ENCODE measurements around the gene FAM193A.
"Not testable (repeated sequence)": the region's sequence is repeated elsewhere in the genome, so short reads cannot be mapped to it uniquely, and the experiment has no call there.

Gene FAM193A

DNA sequence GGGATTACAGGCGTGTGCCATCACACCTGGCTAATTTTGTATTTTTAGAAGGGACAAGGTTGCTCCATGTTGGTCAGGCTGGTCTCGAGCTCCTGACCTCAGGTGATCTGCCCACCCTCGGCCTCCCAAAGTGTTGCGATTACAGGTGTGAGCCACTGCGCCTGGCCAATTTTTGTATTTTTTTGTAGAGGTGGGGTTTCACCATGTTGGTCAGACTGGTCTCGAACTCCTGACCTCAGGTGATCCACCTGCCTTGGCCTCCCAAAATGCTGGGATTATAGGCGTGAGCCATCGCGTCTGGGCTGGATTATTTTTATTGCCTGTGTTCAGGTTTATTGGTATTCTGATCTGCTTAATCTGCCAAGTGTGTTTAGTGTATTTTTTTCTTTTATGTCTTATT is 82.3 kb downstream of the FAM193A start:
- not testable (repeated sequence) for DNase-seq

DNA sequence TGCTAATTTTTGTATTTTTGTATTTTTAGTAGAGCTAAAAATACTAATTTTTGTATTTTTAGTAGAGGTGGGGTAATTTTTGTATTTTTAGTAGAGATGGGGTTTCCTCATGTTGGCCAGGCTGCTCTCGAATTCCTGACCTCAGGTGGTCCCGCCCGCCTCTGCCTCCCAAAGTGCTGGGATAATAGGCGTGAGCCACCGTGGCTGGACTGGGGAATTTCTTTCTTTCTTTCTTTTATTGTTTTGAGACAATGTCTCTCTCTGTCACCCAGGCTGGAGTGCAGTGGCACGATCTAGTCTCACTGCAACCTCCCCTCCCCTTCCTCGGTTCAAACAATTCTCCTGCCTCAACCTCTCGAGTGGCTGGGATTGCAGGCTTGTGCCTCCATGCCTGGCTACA is 83.0 kb downstream of the FAM193A start:
- no peak for DNase-seq

DNA sequence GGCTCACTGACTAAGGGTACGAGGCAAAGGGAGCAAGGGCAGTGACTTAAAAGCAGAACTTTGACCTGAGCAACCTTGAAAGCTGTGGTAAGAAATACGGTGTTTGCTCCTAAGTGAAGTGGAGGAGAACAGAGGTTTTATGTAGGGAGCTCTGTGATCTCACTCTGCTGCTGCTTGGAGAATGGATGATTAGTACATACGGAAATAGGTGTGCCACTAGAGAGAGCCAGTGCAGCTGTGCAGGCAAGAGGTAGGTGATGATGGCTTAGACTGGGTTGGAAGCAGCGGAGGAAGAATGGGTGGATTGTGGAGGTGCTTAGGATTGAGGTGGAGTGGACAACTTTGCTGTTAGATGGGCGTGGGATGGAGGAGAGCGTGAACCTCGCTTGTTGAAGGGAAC is 85.0 kb downstream of the FAM193A start:
- no peak for DNase-seq

DNA sequence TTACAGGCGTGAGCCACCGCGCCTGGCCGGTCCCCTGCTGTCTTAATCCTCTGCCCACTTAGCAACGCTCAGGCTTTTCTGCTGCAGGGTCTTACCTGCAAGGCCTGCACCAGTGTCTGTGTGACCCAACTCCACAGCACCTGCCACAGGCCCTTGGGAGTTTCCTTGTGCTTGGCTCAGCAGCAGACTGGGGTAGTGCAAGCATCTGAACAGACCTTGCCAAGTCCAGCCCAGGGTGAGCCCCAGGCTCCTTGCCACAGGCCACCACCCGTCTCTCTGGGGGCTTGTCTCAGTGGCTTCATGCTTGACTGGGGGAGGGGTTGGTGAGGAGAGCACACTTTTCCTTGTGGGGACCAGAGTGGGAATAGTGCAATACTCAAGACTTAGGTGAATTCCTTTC is 87.0 kb downstream of the FAM193A start:
- no peak for DNase-seq

DNA sequence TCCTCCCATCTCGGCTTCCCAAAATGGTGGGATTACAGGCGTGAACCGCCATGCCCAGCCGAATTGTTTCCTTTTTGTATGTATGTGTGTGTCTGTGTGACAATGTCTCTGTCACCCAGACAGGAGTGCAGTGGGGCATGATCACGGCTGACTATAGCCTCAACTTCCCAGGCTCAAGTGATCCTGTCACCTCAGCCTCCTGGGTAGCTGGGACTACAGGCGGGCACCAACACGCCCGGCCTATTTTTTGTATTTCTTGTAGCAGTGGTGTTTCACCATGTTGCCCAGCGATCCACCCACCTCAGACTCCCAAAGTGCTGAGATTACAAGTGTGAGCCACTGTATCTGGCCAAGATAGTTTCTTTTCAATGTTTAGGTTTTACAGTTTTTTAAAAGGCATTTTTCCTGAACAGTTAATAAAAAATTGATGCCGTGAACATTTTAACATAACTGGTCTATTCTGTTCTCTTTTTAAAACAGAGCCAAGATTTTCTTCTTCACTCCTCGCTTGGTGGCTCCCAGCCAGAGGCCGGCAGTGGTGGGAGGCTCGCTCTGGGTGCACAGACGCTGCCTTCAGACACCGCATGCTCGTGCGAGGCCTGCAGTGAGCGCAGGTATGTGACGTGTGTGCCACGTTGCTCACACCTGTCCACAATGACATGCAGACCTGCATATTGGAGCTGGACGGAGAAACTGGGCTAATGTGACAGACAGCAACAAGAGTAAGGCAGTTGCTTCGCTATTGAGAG is 88.5 kb downstream of the FAM193A start:
- DNase-seq, result no peak

DNA sequence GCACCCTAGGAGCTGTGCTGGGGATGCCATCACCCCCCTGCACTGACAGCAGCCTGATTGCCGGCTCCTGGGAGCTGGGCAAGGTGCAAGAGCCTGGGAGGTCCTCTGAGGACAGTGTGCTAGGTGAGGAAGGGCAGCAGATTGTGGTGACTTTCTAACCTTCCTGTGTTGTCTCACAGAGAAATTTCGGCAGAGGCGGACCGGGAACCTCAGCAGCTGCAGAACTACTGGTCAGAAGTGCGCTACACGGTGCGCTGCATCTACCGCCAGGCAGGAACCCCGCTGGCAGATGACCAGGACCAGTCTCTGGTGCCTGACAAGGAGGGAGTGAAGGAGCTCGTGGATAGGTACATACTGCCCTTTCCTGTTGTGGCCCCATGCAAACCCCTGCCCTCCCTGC is 89.8 kb downstream of the FAM193A start:
- DNase-seq, result no peak

DNA sequence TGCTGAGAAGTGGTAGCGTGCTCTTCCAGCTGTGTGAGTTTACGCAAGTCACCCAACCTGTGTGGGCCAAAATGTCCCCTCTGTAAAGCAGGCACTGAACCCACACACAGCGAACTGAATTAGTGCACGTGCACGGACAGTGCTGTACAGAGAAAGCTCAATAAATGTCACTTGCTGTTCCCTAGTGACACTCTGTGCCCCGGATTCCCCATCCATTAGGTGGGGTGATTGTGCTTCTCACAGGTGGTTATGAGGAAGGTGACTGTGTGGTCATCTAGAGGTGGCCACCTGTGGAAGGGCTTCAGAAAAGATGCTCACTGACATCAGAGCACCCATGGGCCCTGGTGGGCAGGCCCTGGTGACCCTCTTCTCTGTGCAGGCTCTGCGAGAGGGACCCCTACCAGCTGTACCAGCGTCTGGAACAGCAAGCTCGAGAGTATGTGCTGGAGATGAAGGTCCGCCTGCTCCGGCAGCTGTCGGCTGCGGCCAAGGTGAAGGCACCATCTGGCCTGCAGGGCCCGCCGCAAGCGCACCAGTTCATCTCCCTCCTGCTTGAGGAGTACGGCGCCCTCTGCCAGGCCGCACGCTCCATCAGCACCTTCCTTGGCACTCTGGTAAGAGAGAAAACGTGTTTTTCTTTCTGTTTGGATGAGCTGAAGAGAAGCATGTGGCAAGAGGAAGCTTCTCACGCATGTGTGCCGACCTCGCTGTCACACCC is 94.3 kb downstream of the FAM193A start:
- no peak for DNase-seq

DNA sequence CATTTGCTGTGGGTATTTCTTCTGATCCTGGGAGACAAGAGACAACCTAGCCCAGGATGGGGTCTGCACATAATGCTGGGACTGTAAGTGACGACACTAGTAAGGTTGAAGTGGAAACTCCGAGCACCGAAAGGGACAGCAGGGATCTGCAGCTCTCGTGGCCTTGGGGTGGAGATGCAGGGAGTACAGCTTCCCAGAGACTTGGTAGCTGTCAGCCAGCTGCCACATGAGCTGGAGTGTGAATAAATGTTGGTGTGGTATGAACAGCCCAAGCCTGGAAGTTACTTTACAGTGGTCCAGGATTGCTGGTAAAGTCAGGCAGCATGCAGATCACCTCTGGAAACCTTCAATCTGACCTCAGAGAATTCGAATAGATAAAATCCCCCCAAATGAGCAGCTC is 97.6 kb downstream of the FAM193A start:
- DNase-seq, result no peak

DNA sequence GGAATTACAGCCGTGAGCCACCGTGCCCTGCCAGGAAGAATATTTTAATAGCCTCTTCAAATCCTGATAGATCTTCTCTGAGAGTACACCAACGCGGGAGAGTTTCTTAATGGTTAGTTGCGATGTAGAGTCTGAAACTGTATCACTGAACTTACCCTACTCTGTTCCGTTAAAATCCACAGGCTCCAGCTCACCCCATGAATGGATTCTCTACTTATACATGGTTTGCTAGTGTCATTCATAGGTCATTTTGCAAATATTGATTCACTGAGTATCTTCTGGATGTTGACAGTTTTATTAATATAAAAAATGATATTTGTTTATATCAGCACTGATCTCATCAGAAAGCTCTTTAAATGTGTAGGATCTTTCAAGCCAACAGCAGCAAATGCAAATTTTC is 99.9 kb downstream of the FAM193A start:
- DNase-seq, result no peak

DNA sequence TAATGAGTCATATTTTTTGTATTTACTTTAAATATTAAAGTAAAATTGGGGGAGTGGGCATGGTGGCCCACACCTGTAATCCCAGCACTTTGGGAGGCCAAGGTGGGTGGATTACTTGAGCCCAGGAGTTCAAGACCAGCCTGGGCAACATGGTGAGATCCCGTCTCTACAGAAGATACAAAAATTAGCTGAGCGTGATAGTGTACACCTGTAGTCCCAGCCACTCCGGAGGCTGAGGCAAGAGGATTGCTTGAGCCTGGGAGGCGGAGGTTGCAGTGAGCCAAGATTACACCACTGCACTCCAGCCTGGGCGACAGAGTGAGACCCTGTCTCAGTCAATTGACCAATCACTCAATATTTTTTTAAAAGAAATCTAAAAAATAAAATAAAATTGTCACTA is 100.5 kb downstream of the FAM193A start:
- not testable (repeated sequence) for DNase-seq

DNA sequence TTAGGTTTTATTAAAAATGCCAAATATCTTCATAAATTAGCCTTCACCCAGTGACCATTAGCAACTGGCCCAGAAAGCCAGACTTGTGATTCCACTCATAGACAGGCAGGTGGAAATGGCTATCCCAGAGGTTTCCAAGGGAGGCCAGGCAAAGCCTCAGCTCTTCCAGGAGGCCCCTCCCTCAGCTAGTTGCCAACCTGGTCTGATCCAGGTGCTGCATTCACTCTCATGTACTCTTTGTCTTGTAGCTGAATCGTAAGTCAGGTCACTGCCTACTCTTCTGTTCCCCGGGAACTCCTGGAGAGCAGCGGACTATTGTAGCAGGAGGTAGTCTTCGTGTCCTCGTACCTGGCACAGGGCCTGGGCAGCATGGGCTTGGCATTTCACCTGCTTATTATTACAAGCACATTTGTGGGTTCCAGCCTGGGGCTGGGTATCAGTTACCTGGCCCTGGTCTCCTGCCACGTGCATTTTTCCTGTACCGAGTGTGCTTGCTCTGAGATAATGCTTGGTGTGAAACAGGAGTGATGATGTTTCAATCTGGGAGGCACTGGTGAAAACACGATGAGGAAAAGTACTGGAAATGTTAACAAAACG is 101.6 kb downstream of the FAM193A start:
- DNase-seq, result no peak

DNA sequence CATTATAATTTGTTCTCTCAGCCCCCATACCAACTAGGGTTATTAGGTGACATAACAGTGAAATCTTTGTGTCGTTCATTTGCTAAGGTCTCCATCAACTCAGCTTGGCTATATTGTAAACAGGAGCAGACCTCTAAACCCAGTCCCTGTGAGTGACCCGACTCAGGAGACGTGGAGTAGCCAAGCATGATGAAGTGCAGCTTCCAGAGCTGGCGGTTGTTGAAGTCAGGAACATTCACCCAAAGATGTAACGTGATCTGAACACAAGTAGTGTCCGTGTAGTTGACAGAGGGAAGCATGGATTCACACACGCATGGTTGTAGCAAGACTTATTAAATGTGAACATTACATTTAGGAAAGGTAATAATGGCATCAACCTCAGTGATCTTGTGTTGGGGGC is 102.3 kb downstream of the FAM193A start:
- DNase-seq, result no peak

DNA sequence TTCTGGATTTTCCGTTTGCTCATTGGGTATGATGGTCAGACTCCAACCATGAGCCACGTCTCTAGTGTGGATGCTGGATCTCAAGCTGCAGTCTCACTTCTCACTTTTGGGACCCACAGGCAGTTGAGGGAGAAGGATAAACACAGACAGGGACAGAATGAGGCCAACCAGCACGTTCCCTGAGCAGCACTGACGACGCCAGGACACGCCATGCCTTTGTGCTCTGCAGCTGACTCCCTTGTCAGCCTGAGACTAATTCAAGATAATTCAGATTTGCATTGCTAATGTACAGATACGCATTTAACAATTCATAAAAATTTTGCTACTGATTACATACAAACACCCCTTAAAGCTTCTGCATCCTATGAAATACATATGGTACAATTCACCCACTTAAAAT is 106.5 kb downstream of the FAM193A start:
- no peak for DNase-seq

DNA sequence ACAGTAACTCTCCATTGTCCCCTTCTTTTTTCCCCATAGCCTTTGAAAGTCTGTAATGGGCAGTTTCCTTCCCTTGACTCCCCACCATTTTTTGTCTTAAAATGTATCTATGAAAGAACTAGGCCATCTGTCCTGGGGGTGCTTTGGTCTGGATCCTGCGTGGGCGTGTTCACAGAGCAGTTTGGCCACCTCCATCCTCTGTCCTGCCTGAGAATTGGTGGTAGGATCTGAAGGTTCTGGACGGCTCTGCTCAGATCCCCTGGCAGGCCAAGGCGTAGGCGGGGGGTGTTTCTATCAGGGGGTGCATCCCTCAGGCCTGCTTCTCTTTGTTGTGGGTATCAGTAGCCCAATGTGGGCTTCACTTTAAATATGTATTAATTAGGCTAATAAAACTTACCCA is 107.1 kb downstream of the FAM193A start:
- no peak for DNase-seq

DNA sequence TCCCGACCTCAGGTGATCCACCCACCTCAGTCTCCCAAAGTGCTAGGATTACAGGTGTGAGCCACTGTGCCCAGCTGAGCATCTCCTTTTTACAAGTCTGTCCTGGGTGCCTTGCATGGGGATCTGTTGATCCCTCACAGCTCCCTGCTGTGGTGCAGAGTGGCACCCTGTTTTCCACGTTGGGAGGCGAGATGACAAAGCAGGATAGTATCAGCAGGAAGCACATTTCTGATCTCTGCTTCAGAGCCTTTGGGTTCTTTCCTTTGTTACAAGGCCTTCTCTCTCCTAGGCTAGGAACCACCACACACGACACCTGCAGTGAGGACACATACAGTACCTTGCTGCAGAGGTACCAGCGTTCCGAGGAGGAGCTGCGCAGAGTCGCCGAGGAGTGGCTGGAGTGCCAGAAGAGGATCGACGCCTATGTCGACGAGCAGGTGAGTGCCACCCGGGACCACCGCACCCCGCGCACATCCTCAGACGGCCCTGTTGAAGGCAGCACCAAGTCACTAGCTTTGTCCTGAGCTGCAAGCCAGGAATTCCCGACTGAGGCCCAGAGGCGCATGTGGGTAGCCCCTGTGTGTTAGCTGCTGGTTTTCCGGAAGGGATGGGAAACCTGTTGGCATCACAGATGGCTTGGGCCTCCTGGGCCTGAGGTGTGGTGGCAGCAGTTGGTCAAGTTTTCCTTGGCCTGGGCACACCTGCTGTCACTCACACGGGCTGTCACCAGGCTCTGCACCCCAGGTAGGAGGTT is 110.1 kb downstream of the FAM193A start:
- DNase-seq, result no peak

DNA sequence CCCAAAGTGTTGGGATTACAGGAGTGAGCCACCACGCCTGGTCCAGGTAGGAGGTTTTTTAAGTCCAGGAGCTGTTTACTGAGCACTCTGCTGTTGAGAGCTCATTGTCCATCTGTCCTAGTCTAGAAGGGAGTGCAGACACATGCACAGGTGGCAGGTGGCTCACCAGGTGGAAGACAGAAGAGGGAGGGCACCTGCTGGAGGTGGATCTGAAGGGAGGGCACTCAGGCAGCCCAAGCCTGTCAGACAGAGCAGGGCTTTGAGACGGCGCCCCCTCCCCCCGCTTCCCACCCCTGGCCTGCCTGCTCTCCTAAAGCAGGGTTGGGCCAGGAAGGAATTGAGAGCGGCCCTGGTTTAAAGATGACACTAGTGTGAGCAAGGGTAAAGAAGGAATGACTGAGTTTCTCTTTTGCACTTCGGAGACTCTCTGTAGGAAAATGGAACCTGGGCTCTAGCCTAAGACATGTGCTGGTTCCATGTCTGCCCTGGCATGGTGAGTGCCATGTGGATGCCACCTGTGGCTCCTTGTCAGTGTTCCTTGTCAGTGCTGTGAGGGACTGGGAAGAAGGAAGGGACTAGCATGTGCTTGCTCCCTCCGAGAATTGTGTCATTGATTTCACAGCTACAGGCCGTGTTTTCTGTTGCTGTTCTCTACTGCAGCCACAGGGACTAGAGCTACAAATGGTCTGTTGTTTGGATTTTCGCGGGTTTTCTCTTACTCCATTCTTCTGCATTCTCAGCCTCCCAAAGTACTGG is 111.1 kb downstream of the FAM193A start:
- DNase-seq, result no peak

DNA sequence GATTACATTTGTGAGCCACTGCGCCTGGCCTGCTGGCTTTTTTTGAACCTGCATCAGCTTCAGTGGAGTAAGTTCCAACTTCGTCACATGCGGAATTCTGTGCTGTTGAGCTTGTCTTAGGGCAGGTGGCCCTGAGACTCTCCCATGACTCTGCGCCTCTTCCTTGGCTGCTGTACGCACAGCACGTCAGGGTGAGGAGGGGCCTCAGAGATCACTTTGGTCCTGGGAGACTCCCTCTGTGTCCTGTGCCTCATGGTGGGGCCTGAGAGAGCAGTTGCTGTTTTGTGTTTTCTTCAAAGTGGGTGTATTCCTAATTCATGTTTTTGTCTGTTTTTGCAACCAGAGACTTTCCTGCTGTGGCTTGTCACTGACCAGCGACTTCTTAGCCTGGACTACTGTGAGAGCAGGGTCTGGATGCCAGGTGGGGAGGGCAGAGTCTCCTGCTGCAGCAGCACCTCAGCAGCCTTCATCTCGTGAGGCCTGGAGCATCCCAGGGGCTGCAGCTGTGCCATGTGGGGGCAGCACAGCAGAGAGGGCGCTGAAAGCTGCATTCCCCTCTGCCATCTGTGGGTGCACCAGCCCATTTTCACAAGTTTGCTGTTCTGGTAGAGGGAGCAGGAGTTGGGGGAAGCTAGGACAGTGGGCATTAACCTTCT is 111.8 kb downstream of the FAM193A start:
- DNase-seq, result no peak

DNA sequence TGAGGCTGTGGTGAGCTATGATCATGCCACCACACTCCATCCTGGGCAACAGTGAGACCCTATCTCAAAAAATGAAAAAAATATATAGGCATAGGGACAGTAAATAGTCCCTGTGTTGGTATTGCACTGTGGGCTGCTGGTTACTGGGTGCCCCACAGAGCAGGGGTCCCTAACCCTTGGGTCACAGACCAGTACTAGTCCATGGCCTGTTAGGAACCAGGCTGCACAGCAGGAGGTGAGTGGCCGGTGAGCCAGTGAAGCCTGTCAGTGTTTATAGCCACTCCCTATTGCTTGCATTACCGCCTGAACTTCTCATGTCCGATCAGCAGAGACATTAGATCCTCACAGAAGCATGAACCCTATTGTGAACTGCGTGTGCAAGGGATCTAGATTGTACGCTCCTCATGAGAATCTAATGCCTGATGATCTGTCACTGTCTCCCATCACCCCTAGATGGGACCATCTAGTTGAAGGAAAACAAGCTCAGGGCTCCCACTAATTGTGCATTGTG is 113.2 kb downstream of the FAM193A start:
- no peak for DNase-seq

DNA sequence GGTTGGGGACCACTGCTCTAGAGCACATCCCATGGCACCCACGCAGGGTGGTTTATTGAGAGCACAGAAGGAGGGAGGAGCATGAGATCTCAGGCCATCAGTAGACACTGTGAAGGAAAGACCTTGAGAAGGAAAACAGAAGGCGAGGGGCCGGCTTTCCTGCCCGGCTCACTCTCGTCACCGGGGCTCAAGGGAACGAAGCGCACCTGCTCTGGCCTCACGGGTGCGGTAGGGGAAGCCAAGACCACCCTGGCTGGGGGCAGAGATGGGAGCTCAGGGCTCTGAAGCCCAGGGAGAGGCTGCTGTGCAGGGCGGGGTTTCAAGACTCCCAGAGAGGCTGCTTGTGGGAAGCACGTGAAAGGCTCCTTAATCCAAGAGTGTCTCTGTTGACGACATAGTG is 113.8 kb downstream of the FAM193A start:
- no peak for DNase-seq

DNA sequence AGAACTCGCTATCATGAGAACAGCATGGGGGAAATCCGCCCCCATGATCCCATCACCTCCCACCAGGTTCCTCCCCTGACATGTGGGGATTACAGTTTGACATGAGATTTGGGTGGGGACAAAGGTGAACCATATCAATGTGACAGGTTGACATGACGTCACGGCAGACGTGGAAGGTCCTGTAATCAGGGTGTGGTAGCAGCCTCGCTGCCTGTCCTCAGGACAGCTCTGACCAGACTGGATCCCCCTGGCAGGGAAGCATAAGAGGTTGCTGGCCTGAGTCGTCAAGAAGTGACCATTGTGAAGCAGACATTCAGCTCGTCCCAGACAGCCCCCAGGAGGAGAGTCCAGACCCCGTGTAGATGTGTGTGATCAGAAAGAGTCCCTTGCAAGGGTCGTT is 115.1 kb downstream of the FAM193A start:
- no peak for DNase-seq

DNA sequence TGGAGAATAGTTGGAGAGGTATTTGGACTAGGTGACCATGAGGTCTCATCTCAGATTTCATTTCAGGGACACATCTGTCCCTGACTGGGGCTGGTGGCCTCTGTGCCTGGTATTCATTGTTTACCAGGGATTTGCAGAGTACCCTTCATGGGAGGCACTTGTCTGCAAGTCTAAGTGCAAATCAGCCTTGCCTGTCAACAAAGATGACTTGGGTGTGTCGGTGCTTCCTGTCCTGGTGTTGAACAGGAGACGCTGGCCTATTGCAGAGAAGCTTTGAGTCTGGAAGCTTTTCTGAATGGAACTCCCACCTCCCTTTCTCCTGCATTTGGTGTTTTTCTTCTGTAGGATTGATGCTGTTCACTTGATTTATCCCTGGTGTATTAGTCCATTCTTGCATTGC is 115.6 kb downstream of the FAM193A start:
- no peak for DNase-seq

Measured in DMS79 (cell line).